ENCODE results near the gene RAB9A.

Gene RAB9A

DNA sequence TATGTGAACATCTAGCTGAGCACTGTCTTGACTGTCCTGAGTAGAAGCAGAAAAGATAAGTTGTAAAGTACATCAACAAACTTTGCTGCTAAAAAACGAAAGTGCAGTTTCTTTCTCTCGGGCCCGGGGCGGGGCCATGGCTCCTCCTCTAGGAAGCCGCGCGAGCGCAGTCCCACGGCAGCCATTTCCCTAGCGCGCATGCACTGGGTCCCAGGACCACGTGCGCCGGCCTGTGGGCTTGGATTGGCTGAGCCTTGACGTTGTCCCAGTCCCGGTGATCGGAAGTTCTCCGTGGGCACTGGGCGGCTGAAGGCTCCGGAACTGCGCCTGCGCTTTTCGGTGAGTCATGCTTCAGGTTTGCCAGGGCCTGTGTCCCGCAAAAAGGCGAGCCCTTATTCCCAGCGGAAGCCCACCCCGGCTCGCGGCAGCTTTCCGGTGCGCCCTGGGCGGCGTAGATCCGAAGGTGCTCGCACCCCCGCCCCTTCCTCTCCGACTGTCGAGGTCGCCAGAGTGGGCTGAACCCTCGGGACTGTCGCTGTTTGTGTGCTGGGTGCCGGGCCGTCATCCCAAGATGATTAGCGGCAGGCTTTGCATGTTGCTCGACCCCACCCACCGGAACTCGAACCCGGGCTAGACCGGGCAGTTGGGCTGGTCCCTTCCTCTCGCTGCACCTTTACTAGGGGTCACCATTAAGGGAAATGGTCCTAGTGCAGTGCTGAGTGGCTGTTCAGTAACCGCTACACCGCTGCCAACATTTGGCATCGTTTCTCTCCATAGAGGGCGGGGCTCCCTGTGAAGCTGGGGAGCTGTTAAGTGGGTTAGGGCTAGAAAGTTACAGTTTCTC is 35.9 kb upstream of the RAB9A start, which contains the start of gene TCEANC:
Gene TCEANC (plus strand): TSS at position 292 of the 844 bp plus-strand sequence. CDS start 9,368 bp downstream, outside the sequence.
- no peaks in the 10 kb centered on the region for H3K79me2 ChIP-seq (ENCODE audit: control insufficient read depth, insufficient read depth, low read length, unreplicated experiment)
- H3K4me3 ChIP-seq (ENCODE audit: low read depth, low read length), result peak within 1 kb of the TSS; percentile 88
- H3K4me1 ChIP-seq (ENCODE audit: control insufficient read depth, insufficient read depth, low read length, unreplicated experiment), result peaks cover 18% of the 10 kb centered on the region

GRCh38 chrX:13654116-13654515 is 34.8 kb upstream of the RAB9A start:
- H3K79me2 ChIP-seq (ENCODE audit: control insufficient read depth, insufficient read depth, low read length, unreplicated experiment), result no peaks in the 10 kb centered on the region
- H3K4me3 ChIP-seq (ENCODE audit: low read depth, low read length), result peak overlapping the region; percentile 88
- H3K27me3 ChIP-seq (ENCODE audit: insufficient read depth, low read length), result no peaks in the 10 kb centered on the region
- no peaks in the 10 kb centered on the region for H3K36me3 ChIP-seq (ENCODE audit: insufficient read depth, low read length)
- peak overlapping the region; percentile 95 for H3K27ac ChIP-seq (ENCODE audit: low read depth, low read length)
- H3K4me1 ChIP-seq (ENCODE audit: control insufficient read depth, insufficient read depth, low read length, unreplicated experiment), result peaks cover 27% of the 10 kb centered on the region
- H2AFZ ChIP-seq (ENCODE audit: low read length, unreplicated experiment), result no peak overlapping the region

More for the DNA sequence above, 35.9 kb upstream of the RAB9A start, which contains the start of gene TCEANC:
- Histone ChIP-seq H3K36me3 (ENCODE audit: insufficient read depth, low read length) (no peaks in the 10 kb centered on the region), H2AFZ (ENCODE audit: low read length, unreplicated experiment) (peak within 1 kb of the TSS; percentile 95), H3K27ac (ENCODE audit: low read depth, low read length) (peak within 1 kb of the TSS; percentile 95), H3K27me3 (ENCODE audit: insufficient read depth, low read length) (no peaks in the 10 kb centered on the region)

GRCh38 chrX:13655674-13656073 is 33.3 kb upstream of the RAB9A start:
- no peaks in the 10 kb centered on the region for H3K79me2 ChIP-seq (ENCODE audit: control insufficient read depth, insufficient read depth, low read length, unreplicated experiment)
- no peak overlapping the region for H2AFZ ChIP-seq (ENCODE audit: low read length, unreplicated experiment)
- no peaks in the 10 kb centered on the region for H3K27me3 ChIP-seq (ENCODE audit: insufficient read depth, low read length)
- no peaks in the 10 kb centered on the region for H3K36me3 ChIP-seq (ENCODE audit: insufficient read depth, low read length)
- H3K4me1 ChIP-seq (ENCODE audit: control insufficient read depth, insufficient read depth, low read length, unreplicated experiment), result peaks cover 29% of the 10 kb centered on the region
- H3K4me3 ChIP-seq (ENCODE audit: low read depth, low read length), result no peak overlapping the region
- no peak overlapping the region for H3K27ac ChIP-seq (ENCODE audit: low read depth, low read length)

- H3K4me1 ChIP-seq (ENCODE audit: control insufficient read depth, insufficient read depth, low read length, unreplicated experiment), result peaks cover 35% of the 10 kb centered on the region
- H3K27ac ChIP-seq (ENCODE audit: low read depth, low read length), result peak overlapping the region; percentile 90
- no peaks in the 10 kb centered on the region for H3K27me3 ChIP-seq (ENCODE audit: insufficient read depth, low read length)
- H2AFZ ChIP-seq (ENCODE audit: low read length, unreplicated experiment), result peak overlapping the region; percentile 57
- H3K36me3 ChIP-seq (ENCODE audit: insufficient read depth, low read length), result no peaks in the 10 kb centered on the region
- H3K79me2 ChIP-seq (ENCODE audit: control insufficient read depth, insufficient read depth, low read length, unreplicated experiment), result no peaks in the 10 kb centered on the region
- H3K4me3 ChIP-seq (ENCODE audit: low read depth, low read length), result peak overlapping the region; percentile 59
These were observed 30.3 kb upstream of the RAB9A start for GRCh38 chrX:13658602-13659001.

- H3K36me3 ChIP-seq (ENCODE audit: insufficient read depth, low read length), result no peaks in the 10 kb centered on the region
- H3K27me3 ChIP-seq (ENCODE audit: insufficient read depth, low read length), result no peaks in the 10 kb centered on the region
- H3K4me1 ChIP-seq (ENCODE audit: control insufficient read depth, insufficient read depth, low read length, unreplicated experiment), result peaks cover 31% of the 10 kb centered on the region
- peak overlapping the region; percentile 57 for H2AFZ ChIP-seq (ENCODE audit: low read length, unreplicated experiment)
- H3K79me2 ChIP-seq (ENCODE audit: control insufficient read depth, insufficient read depth, low read length, unreplicated experiment), result no peaks in the 10 kb centered on the region
- H3K27ac ChIP-seq (ENCODE audit: low read depth, low read length), result peak overlapping the region; percentile 90
- H3K4me3 ChIP-seq (ENCODE audit: low read depth, low read length), result peak overlapping the region; percentile 59
These were observed 29.9 kb upstream of the RAB9A start for GRCh38 chrX:13659063-13659462.

GRCh38 chrX:13661735-13662288 is 27.1 kb upstream of the RAB9A start:
- Histone ChIP-seq H3K79me2 (ENCODE audit: control insufficient read depth, insufficient read depth, low read length, unreplicated experiment) (no peaks in the 10 kb centered on the region), H3K4me1 (ENCODE audit: control insufficient read depth, insufficient read depth, low read length, unreplicated experiment) (peaks cover 33% of the 10 kb centered on the region), H2AFZ (ENCODE audit: low read length, unreplicated experiment) (peak overlapping the region; percentile 98), H3K27me3 (ENCODE audit: insufficient read depth, low read length) (no peaks in the 10 kb centered on the region), H3K27ac (ENCODE audit: low read depth, low read length) (peak overlapping the region; percentile 76), H3K36me3 (ENCODE audit: insufficient read depth, low read length) (no peaks in the 10 kb centered on the region), H3K4me3 (ENCODE audit: low read depth, low read length) (peak overlapping the region; percentile 82)

GRCh38 chrX:13662355-13662791 is 26.6 kb upstream of the RAB9A start:
- no peaks in the 10 kb centered on the region for H3K79me2 ChIP-seq (ENCODE audit: control insufficient read depth, insufficient read depth, low read length, unreplicated experiment)
- H3K27ac ChIP-seq (ENCODE audit: low read depth, low read length), result peak overlapping the region; percentile 76
- H2AFZ ChIP-seq (ENCODE audit: low read length, unreplicated experiment), result peak overlapping the region; percentile 98
- H3K4me1 ChIP-seq (ENCODE audit: control insufficient read depth, insufficient read depth, low read length, unreplicated experiment), result peaks cover 33% of the 10 kb centered on the region
- H3K4me3 ChIP-seq (ENCODE audit: low read depth, low read length), result peak overlapping the region; percentile 82
- no peaks in the 10 kb centered on the region for H3K36me3 ChIP-seq (ENCODE audit: insufficient read depth, low read length)
- no peaks in the 10 kb centered on the region for H3K27me3 ChIP-seq (ENCODE audit: insufficient read depth, low read length)

GRCh38 chrX:13664020-13664419 is 24.9 kb upstream of the RAB9A start:
- Histone ChIP-seq H2AFZ (ENCODE audit: low read length, unreplicated experiment) (no peak overlapping the region), H3K4me1 (ENCODE audit: control insufficient read depth, insufficient read depth, low read length, unreplicated experiment) (peaks cover 27% of the 10 kb centered on the region), H3K4me3 (ENCODE audit: low read depth, low read length) (no peak overlapping the region), H3K36me3 (ENCODE audit: insufficient read depth, low read length) (no peaks in the 10 kb centered on the region), H3K27me3 (ENCODE audit: insufficient read depth, low read length) (no peaks in the 10 kb centered on the region), H3K79me2 (ENCODE audit: control insufficient read depth, insufficient read depth, low read length, unreplicated experiment) (no peaks in the 10 kb centered on the region), H3K27ac (ENCODE audit: low read depth, low read length) (no peak overlapping the region)

DNA sequence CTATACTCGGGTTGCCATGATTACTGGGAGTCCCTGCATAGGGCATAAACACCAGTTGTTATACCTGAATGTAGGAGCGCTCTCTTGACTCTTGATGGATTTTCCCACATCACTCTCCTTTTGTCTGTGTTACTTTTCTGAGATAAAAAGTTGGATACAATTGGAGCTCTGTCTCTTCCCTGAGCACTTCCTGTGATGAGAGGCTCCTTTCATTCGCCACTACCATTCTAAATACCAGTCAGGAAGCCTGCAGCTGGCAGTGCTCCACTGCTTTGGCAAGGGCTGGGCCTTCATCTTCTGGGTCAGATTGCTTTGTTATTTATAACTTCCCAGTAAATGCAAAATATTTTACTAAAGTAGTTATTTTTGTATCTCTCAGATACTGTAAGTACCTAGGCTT is 22.1 kb upstream of the RAB9A start:
- peaks cover 29% of the 10 kb centered on the region for H3K4me1 ChIP-seq (ENCODE audit: control insufficient read depth, insufficient read depth, low read length, unreplicated experiment)
- H2AFZ ChIP-seq (ENCODE audit: low read length, unreplicated experiment), result no peak overlapping the region
- H3K79me2 ChIP-seq (ENCODE audit: control insufficient read depth, insufficient read depth, low read length, unreplicated experiment), result no peaks in the 10 kb centered on the region
- H3K27ac ChIP-seq (ENCODE audit: low read depth, low read length), result no peak overlapping the region
- no peaks in the 10 kb centered on the region for H3K36me3 ChIP-seq (ENCODE audit: insufficient read depth, low read length)
- no peak overlapping the region for H3K4me3 ChIP-seq (ENCODE audit: low read depth, low read length)
- H3K27me3 ChIP-seq (ENCODE audit: insufficient read depth, low read length), result no peaks in the 10 kb centered on the region

- peaks cover 19% of the 10 kb centered on the region for H3K4me1 ChIP-seq (ENCODE audit: control insufficient read depth, insufficient read depth, low read length, unreplicated experiment)
- no peak overlapping the region for H2AFZ ChIP-seq (ENCODE audit: low read length, unreplicated experiment)
- H3K27ac ChIP-seq (ENCODE audit: low read depth, low read length), result no peak overlapping the region
- H3K27me3 ChIP-seq (ENCODE audit: insufficient read depth, low read length), result no peaks in the 10 kb centered on the region
- no peak overlapping the region for H3K4me3 ChIP-seq (ENCODE audit: low read depth, low read length)
- no peaks in the 10 kb centered on the region for H3K79me2 ChIP-seq (ENCODE audit: control insufficient read depth, insufficient read depth, low read length, unreplicated experiment)
- H3K36me3 ChIP-seq (ENCODE audit: insufficient read depth, low read length), result no peaks in the 10 kb centered on the region
These were observed 21.0 kb upstream of the RAB9A start for GRCh38 chrX:13667919-13668318.

All from ACC112 (cell line).